Stimulated activated CD8-positive, alpha-beta memory T cell treated with anti-CD3 and anti-CD28 coated beads, Interleukin-12 subunit alpha, Interleukin-12 subunit beta, amount 100 ng/mL, for 1 hour (primary cell): ENCODE results near the gene MUC5B.

Experiments used
- DNase-seq: peaks from one replicate; pipeline ENCODE4 v3.0.0-alpha.2; 2020; ENCODE audit warnings: low read depth

The MUC5B gene

GRCh38 chr11:1267441-1268100, 44.7 kb downstream of the MUC5B start:
- no peak for DNase-seq

DNA sequence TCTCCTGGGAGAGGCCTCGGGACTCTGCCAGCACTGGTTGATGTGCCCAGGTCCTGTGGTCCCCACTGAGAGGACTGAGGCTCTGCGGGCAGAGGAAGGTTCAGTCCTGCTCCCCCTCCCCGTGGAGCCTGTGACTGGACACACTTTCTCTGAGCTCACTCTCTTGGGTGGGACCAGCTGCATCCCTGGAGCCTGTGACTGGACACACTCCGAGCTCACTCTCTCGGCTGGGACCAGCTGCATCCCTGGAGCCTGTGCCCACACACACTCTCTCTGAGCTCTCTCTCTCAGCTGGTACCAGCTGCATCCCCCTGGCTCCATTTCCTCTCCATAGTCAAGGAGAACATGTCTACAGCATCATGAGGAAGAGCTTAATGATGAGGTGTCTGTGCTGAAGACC, 47.1 kb downstream of the MUC5B start:
- DNase-seq: no peak

- DNase-seq: no peak
Measured at GRCh38 chr11:1270476-1270875, 47.6 kb downstream of the MUC5B start.

DNA sequence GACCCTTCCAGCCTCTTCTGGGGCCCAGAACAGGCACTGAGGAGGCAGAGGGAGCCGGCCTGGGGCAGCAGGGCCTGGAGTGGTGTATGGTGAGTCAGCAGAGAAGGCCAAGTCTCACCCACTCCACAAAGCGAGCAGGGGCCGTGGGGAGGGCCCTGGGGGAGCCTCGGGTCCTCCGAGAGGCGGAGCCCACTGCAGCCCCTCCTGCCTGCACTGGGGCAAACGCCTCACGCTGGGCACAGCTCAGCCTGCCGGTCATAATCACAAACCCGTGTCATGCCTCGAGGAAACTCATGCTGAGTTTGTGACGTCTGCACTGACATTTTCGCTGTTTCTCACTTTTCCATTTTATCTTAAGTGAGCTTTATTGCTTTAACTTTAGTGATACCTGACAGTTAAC, 48.1 kb downstream of the MUC5B start:
- DNase-seq: no peak

DNA sequence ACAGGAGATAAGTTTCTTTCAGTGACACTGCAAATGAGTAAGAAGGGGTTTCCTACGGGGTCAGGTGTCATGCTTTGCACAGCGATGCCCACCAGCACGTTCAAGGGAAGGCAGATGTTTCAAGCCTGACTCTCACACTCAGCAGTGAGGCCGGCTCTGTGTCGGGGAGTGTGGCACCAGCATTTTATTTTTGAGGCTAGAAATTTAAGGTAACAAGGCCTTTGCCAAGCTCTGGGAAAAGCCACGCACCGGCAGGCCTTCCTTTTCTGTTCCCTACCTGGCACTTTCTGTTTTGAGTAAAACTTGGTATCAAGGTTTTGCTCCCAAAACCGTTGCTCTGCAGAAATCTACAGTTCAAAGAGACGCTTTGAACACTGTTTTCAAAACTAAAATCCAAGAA, 48.5 kb downstream of the MUC5B start:
- no peak for DNase-seq

DNA sequence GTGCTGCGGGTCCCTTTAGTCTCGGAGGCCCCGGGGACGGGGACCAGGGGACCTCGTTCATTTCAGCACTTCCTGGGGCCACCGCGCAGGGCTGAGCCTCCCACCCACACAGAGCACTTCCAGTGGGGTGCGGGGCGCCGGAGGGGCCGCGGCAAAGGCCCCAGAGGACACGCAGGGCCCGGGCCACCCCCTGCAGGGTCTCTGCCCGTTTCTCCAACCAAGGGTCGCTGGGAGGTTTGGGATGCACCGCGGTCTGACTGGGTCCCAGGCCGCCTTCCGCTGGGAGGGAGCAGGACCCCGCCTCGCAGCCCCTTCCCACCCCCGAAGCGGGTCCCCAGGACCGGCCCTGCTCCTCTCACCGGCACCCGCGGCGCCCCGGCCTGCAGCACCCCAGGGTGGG, 49.1 kb downstream of the MUC5B start:
- no peak for DNase-seq

DNA sequence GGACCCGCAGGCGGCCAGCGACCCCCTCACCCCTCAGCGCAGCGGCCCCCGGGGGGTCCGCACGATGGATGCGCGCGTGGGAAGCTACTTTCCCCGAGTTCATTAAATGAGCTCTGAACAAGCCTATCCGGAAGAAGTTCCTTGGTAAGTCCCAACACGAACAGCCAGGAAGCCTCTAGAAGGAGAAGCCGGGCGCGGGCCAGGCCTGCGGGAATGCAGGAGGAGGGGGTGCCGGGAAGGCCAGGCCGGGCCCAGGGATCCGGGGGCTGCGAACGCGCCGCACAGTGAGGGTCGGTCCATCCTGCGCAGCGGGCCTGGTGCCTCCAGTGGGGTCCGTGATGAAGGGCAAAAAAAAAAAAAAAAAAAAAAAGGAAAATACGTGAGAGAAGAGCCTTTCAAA, 49.7 kb downstream of the MUC5B start:
- no peak for DNase-seq

DNA sequence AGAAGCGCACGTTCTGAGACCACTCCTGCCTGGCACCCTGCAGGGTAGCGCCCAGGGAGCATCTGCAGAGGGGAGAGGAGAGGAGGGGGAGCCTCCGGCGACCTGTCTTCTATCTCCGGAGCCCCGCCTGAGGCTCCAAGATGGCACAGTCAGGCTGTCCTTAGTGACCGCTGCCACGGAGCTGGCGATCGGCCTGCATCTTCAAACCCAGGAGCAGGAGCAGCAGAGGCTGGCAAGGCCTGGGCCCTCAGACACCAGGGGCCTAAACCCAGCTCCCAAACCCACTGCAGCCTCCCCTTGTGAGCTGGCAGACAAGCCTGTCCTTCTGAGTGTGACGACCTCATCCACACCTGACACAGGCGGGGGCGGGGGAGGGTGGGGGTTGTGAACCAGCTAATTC, 51.6 kb downstream of the MUC5B start:
- DNase-seq: no peak

- no peak for DNase-seq
Measured at GRCh38 chr11:1275021-1275420, 52.2 kb downstream of the MUC5B start.

DNA sequence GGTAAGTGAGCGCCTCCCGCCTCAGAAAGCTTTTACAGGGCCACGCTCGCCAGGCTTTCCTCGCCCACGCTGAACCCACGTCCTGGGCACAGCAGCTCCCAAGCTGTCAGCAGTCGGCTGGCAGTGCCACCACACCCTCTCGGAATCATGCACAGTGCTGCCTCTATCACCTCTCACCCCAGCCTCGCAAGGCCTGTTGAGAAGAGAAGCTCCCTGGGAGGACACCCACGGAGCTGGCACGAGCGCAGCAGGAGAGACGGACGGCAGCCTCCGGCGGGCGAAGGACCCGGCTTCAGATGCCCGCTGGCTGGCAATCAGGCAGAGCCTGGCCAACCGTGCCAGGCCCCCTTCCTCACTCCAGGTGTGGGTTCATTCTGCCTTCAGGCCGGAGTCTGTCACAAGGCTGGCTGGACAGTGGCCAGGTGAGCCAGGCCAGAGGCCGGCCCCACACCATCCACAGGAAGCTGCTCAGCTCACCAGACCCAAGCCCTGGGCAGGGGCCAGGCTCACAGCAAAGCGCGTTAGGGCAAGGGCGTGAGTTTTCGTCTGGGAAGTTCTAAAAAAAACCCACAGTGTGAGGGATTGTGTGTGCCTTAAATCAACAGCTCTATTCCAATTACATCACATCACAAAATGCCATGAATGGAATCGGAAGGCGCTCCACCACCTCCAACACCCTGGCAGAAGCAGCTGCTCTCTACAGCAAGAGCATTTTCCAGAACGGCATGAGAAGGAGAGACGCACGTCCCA, 53.4 kb downstream of the MUC5B start:
- DNase-seq: no peak

DNA sequence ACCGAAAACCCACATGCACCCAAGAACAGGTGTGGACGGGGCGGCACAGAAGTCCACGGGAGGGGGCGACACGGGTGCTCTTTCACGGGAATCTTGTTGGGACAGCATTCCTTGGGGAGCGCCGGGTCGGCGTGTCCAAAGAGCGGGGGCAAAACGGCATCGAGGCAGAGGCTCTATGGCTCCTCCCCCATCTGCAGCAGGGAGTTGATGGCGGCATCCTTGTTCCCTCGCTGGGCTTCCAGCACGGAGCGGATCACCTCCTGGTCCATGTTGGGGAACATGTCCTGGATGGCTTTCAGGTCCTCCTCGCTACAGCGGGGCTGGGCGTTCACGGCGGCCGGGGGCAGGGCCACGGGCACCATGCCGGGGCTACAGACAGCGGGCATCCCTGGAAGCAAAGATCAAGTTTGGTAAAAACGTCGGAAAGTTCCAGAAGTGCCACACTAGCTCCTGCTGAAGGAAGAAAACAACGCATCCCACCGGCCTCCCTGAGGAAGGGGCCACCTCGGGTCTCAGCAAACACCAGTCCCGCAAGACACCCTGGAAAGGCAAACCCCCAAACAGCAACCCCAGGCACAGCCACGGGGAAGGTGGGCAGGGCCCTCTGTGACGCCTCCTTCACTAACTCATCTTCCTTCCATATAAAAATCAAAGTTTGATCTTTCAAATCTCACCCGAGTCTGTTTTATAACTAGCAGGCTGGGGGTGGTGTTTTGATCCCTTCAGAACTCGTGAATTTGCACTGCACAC, 54.2 kb downstream of the MUC5B start:
- no peak for DNase-seq

DNA sequence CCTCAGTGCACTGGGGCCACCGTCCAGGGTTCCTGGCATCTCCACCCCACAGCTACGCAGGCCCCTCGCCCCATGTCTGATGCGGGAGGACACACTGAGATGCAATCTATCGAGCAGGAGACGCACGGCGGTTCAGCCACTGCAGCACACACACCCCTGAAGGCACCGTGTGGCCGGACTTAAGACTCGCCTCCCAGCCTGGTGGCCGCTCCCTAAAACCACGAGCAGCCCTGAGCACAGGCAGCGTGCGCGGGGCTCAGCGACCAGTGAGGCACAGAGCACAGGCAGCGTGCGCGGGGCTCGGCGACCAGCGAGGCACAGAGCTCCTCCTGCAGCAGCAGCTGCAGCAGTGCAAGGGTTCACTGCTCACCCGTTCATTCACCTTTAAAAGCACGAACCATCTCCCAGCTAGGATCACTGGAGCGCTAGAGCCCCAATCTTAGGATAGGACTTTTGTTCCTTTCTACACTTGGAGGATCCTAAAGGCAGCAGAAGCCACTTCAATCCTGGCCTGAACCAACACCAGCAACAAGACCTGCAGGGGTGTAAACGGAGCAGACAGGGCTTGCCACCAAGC, 55.2 kb downstream of the MUC5B start:
- no peak for DNase-seq

GRCh38 chr11:1278766-1279673, 56.2 kb downstream of the MUC5B start:
- DNase-seq: no peak

DNA sequence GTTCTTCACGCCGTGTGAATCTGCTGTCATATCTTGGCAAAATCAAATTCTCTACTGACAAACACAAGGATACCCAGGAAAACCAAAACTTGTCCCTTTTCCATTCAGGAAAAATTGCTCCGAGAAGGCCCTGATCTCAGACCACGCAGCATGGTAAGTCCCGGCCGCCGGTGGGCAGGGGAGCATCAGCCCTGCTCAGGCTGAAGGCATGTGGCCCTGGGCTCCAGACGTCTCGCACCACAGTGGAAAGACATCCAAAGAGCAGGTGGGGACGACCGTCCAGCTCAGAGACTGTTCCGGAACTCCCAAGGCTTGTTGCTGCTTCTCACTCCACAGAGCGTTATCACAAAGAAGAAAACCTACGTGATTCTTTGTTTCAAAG, 56.8 kb downstream of the MUC5B start:
- no peak for DNase-seq

DNA sequence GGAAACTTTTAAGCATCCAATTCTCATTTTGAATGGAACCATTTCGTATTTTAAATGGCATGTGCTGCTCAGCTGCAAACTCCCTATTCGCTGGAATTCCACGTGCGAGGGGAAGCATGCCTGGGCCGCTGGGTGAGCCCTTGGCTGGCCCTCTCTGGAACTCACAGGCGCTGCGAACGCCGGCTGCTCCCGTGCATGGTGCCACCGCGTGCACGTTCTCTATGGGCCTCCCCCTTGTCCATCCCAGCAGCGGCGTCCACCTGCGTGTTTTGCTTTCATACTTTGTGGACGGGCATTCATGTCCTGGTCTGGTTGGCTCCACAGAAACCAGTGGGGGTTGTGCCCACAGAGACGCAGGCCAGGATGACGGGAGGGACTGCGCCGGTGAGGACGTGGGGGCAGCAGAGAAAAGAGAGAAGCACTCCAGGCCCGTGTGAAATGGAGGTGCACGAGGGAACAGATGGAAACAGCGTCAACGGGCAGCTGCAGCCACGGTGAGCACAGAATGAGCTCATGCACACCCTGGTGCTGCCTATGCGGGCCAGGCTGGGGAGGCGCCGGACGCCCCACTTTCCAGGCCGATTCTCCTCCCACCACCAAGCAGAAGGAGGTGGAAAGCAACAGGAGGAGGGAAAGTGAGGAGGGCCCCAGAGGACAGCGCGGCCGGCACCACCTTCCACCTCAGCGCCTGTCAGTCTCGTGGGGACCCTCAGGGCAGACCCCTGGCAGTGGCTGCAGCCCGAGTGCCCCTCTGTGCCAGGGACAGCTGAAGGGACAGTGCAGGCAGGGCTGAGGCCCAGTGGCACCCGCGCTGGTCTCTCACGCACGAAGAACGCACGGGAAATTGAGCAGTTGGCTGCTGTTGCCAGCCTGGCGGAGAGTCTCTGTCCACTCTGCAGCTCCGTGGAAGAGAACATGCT, 57.5 kb downstream of the MUC5B start:
- no peak for DNase-seq

DNA sequence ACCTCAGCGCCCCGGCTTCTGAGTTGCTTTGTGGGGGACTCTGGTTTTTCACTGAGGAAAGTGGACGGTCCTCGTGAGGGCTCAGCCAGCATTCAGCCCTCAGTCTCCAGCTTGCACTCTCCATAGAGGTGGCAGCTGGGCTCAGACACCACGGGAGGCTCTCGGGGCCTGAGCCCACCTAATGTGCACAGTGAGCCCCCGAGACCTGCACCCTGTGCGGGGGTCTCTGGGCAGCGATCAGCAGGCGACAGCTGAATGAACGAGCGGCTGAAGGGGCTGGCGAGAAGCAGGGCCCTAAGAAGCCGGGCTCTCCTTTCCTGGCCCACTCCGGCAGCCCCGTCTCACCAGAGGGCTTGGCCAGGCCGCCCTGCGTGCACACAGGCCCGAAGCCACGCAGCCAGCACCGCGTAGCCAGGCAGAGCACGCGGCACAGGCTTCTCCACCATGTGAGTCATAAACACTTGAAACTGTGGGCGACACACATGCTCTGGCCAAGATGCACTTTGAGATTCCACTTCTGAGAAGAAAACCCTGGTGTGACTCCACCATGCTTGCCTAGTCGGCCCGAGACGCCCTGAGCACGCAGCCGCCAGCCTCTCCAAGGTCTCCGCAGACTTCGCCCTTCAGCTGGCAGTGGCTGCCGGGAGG, 58.6 kb downstream of the MUC5B start:
- DNase-seq: no peak

DNA sequence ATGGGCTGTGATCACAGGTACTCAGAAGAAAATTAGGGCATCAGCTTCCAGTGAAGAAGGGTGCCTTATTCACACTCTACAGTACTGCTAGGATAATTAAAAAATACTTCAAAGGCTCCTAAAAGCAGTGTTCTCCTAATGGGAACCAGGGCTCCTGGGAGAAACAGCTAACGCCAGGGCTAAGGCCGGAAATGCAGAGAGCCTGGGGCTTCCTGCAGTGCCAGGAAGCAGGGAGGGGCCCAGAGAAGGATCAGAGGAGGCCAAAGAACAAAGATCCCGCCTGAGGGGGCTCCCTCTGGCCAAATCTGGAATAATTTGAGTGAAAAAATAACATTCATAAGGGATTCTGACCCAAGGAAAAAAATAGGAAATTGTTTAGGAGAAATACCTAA, 59.1 kb downstream of the MUC5B start:
- DNase-seq: no peak

DNA sequence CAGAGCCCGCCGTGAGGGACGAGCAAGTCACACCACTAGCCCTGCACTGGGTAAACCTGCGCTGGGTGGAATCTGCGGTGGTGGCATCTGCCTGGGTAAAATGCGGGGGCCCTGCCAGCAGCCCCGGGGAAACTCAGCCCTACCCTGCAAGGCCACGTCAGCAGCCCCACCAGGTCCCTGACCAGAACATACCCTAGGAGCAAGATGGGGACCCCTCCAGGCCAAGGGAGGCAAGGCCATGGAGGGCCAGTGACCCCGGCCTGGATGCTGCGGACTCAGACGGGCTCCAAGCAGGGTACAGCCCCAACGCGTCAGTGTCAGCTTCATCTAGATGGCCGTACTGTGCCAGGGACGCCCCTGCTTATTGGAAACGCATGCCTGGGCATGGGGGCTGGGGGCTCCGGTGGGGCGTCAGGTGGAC, 60.2 kb downstream of the MUC5B start:
- no peak for DNase-seq

- no peak for DNase-seq
Measured at GRCh38 chr11:1283906-1284305, 61.0 kb downstream of the MUC5B start.

DNA sequence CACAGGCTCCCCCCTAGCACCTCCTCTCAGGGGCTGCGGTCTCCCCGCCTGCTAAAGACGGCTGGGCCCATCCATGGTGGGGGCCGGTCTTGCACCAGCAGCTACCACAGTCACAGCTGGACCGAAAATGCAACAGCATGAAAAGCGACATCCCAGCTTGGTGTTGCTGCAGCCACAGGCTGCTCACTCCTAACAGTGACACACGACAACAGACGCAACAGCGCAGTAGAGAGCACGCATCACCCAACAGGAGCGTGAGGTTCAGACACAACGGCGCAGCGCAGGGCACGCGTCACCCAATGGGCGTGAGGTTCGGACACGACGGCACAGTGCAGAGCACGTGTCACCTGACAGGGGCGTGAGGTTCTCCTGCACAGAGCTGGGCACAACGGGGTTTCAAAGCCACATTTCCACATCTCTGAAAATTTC, 62.5 kb downstream of the MUC5B start:
- no peak for DNase-seq
